Measurements from ENCODE around the gene COL6A1. TPM values are rescaled to one million over a fixed set of nuclear protein-coding genes. Genes with fewer than 3 reads are reported as not detected.

COL6A1 gene
- total RNA-seq, 2 experiments from 2014 or later: not detected

DNA sequence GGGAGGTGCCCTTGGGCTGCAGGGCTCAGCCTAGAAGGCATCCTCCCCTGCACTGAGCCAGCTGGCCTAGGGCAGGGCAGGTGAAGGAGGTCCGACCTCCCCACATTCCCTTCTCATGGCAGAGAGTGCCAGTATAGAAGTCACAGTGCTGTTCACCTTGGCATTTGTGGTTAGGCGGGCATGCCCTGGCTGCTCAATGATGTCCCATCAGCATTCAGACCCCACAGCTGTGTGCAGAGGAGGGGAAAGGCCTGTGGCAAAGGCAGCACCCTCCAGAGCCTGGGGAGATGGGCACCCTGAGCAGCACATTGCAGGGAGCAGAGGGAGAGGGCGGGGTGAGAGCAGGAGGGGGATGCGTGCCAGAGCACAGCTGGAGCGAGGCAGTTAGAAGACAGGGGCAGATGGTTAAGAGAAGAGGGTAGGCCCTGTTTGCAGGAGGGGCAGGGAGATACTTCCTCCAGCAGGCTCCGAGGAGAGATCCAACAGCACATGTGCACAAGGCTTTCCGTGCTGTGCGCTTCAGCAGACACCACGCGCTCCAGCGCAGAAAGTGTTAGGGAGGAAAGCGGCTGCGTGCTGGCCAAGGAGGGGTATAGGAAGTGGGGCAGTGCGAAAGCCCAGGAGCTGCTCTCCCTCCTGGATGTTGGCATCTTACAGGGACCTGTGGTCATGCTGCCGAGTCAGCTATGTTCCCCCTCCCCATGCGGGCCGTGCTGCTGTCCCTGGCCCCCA, 43.7 kb upstream of the COL6A1 start:
- H2AFZ ChIP-seq (ENCODE audit: low read length): no peak overlapping the region
- TF ChIP-seq EZH2phosphoT487 (IDR thresholded peaks at IDR 0.05; ENCODE audit: borderline replicate concordance, low read depth, low read length): no peak
- TF ChIP-seq, protein P1, sequence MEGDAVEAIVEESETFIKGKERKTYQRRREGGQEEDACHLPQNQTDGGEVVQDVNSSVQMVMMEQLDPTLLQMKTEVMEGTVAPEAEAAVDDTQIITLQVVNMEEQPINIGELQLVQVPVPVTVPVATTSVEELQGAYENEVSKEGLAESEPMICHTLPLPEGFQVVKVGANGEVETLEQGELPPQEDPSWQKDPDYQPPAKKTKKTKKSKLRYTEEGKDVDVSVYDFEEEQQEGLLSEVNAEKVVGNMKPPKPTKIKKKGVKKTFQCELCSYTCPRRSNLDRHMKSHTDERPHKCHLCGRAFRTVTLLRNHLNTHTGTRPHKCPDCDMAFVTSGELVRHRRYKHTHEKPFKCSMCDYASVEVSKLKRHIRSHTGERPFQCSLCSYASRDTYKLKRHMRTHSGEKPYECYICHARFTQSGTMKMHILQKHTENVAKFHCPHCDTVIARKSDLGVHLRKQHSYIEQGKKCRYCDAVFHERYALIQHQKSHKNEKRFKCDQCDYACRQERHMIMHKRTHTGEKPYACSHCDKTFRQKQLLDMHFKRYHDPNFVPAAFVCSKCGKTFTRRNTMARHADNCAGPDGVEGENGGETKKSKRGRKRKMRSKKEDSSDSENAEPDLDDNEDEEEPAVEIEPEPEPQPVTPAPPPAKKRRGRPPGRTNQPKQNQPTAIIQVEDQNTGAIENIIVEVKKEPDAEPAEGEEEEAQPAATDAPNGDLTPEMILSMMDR (conservative IDR thresholded peaks at IDR 0.05; ENCODE audit: low read length): no peak
- H4K20me1 ChIP-seq (ENCODE audit: insufficient read depth, low read length): no peaks in the 10 kb centered on the region
- H3K4me1 ChIP-seq (ENCODE audit: insufficient read depth, low read length, poor library complexity, severe bottlenecking): no peaks in the 10 kb centered on the region
- no peaks in the 10 kb centered on the region for H3K9me3 ChIP-seq (ENCODE audit: low read length)
- H3K27ac ChIP-seq (ENCODE audit: low read depth, low read length, poor library complexity, severe bottlenecking): no peak overlapping the region
- no peaks in the 10 kb centered on the region for H3K36me3 ChIP-seq (ENCODE audit: insufficient read depth, low read length)
- CTCF ChIA-PET (ENCODE audit: unreplicated experiment): no interaction called here
- H3K4me2 ChIP-seq (ENCODE audit: low read length): no peak overlapping the region
- POLR2A ChIA-PET: no interaction called here
- no peak overlapping the region for H3K4me3 ChIP-seq (ENCODE audit: low read depth, low read length, poor library complexity, severe bottlenecking)
- H3K9me2 ChIP-seq (ENCODE audit: insufficient read depth, low read length): no peaks in the 10 kb centered on the region
- no peaks in the 10 kb centered on the region for H3K79me2 ChIP-seq (ENCODE audit: insufficient read depth, low read depth, low read length)
- no peak for DNase-seq (ENCODE audit: low spot score)
- intact Hi-C loops (cut with micrococcal nuclease; ENCODE audit: unreplicated experiment): no loop called here
- no TSS peak for BruUV-seq (replicated peaks)

DNA sequence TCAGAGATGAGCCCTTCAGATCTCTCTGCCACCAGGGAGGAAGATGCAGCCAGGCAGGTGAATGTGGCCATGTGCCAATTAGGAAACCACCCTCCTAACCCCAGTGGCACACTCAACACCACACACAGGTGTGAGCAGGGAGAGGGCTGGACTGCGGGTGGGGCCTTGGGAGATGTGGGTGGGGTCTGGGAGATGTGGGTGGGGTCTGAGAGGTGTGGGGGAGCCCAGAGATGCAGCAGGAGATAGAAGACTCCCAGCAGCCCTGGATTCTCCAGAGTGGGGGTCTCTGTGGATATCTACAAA, 43.2 kb upstream of the COL6A1 start:
- Histone ChIP-seq H3K9me2 (ENCODE audit: insufficient read depth, low read length) (no peaks in the 10 kb centered on the region), H3K4me1 (ENCODE audit: insufficient read depth, low read length, poor library complexity, severe bottlenecking) (no peaks in the 10 kb centered on the region), H4K20me1 (ENCODE audit: insufficient read depth, low read length) (no peaks in the 10 kb centered on the region), H2AFZ (ENCODE audit: low read length) (no peak overlapping the region), H3K27ac (ENCODE audit: low read depth, low read length, poor library complexity, severe bottlenecking) (no peak overlapping the region), H3K79me2 (ENCODE audit: insufficient read depth, low read depth, low read length) (no peaks in the 10 kb centered on the region), H3K4me2 (ENCODE audit: low read length) (no peak overlapping the region), H3K36me3 (ENCODE audit: insufficient read depth, low read length) (no peaks in the 10 kb centered on the region), H3K4me3 (ENCODE audit: low read depth, low read length, poor library complexity, severe bottlenecking) (no peak overlapping the region), H3K9me3 (ENCODE audit: low read length) (no peaks in the 10 kb centered on the region)
- TF ChIP-seq, protein P1 (conservative IDR thresholded peaks at IDR 0.05; ENCODE audit: low read length): no peak
- TF ChIP-seq EZH2phosphoT487 (IDR thresholded peaks at IDR 0.05; ENCODE audit: borderline replicate concordance, low read depth, low read length): no peak
- intact Hi-C loops (cut with micrococcal nuclease; ENCODE audit: unreplicated experiment): no loop called here
- no peak for DNase-seq (ENCODE audit: low spot score)
- BruUV-seq (replicated peaks): no TSS peak
- POLR2A ChIA-PET: interaction anchor here (0.6 kb wide), 1 partner anchor 286 kb away, joined by 3 read pairs; no protein-coding TSS in a partner anchor
- CTCF ChIA-PET (ENCODE audit: unreplicated experiment): no interaction called here

DNA sequence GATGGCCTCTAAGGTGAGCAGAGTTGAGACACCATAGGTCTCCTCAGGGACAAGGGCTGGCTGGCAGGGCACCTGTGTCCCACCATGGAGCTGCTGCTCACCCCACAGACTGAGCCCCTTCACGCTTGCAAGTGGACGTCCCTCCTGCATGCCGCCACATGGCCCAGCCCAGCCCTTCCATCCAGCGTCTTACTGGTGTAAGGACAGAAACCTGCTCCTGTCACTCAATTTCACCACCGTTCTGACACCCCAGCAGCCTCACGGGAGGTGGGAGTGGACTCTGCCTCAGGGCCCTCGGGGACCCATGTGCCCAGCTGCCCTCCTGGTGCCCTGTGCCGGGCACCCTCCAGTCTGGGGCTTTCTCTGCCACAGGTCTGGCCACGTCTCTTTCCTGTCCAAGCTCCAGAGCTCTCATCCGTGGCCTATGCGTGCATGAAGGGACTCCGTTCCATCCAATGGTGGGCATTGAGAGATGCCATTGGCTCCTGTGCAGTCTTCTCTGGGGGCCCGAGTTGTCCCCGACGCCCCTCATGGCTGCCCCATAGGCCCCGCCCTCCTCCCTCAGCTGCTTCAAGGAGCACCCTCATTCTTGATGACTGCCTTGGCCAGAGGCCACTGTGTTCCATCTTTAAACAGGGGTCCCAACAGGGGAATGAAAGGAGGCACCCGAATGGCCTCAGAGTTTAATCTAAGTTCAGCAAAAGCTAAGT, 42.6 kb upstream of the COL6A1 start:
- POLR2A ChIA-PET: interaction anchor here (0.6 kb wide), 1 partner anchor 286 kb away, joined by 3 read pairs; no protein-coding TSS in a partner anchor
- Histone ChIP-seq H4K20me1 (ENCODE audit: insufficient read depth, low read length) (no peaks in the 10 kb centered on the region), H3K9me3 (ENCODE audit: low read length) (no peaks in the 10 kb centered on the region), H3K36me3 (ENCODE audit: insufficient read depth, low read length) (no peaks in the 10 kb centered on the region), H3K9me2 (ENCODE audit: insufficient read depth, low read length) (no peaks in the 10 kb centered on the region), H3K4me3 (ENCODE audit: low read depth, low read length, poor library complexity, severe bottlenecking) (no peak overlapping the region), H3K4me2 (ENCODE audit: low read length) (no peak overlapping the region), H3K4me1 (ENCODE audit: insufficient read depth, low read length, poor library complexity, severe bottlenecking) (no peaks in the 10 kb centered on the region), H3K79me2 (ENCODE audit: insufficient read depth, low read depth, low read length) (no peaks in the 10 kb centered on the region), H3K27ac (ENCODE audit: low read depth, low read length, poor library complexity, severe bottlenecking) (no peak overlapping the region), H2AFZ (ENCODE audit: low read length) (no peak overlapping the region)
- CTCF ChIA-PET (ENCODE audit: unreplicated experiment): no interaction called here
- TF ChIP-seq, protein P1 (conservative IDR thresholded peaks at IDR 0.05; ENCODE audit: low read length): no peak
- TF ChIP-seq EZH2phosphoT487 (IDR thresholded peaks at IDR 0.05; ENCODE audit: borderline replicate concordance, low read depth, low read length): no peak
- no TSS peak for BruUV-seq (replicated peaks)
- intact Hi-C loops (cut with micrococcal nuclease; ENCODE audit: unreplicated experiment): no loop called here
- DNase-seq (ENCODE audit: low spot score): no peak
